ENCODE results near the gene HK2.

Gene HK2

DNA sequence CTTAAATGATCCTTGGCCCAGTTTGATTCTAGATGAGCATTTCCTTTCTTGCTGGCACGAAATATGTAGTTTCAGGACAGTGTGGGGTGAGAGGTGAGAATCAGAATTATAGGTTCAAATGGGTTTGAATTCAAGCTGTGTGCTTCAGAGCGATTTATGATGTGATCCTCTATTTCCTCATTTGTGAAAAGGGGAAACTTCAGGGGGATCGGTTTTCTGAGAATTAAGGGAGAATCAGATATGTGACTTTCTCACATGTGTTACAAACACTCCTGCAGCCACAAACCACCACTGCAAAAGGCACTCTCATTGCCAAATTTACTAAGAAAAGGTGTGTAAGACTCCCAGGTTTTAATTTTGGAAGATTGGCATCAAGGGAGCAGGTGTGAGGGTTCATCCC is 24.4 kb downstream of the HK2 start:
- DNase-seq (ENCODE audit: low spot score in 2 of 2) (no peak), ATAC-seq (ENCODE audit: low read depth) (no peak)
- H3K36me3 Mint-ChIP-seq: peaks cover 6% of the 10 kb centered on the region
- H3K4me1 Mint-ChIP-seq: peaks cover 13% of the 10 kb centered on the region
- H3K4me3 Mint-ChIP-seq: no peak overlapping the region
- H3K9me3 Mint-ChIP-seq: no peaks in the 10 kb centered on the region
- H3K27me3 Mint-ChIP-seq: no peaks in the 10 kb centered on the region
- no peak overlapping the region for H3K27ac Mint-ChIP-seq

DNA sequence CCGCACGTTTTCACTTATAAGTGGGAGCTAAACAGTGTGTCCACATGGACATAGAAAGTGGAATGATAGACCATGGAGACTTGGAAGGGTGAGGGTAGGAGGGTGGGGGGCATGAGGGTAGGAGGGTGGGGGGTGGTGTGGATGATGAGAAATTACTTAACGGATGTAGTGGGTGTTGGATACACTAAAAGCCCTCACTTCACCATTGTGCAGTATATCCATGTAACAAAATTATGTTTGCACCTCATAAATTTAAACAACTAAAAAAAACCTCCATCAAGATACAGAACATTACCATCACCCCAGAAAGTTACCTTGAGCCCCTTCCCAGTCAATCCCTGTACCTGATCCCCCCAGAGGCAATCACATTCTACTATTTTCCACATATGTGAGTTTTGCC is 26.2 kb downstream of the HK2 start:
- Mint-ChIP-seq H3K27ac (no peak overlapping the region), H3K4me3 (no peak overlapping the region), H3K4me1 (peaks cover 22% of the 10 kb centered on the region), H3K9me3 (no peaks in the 10 kb centered on the region), H3K36me3 (peaks cover 6% of the 10 kb centered on the region), H3K27me3 (no peaks in the 10 kb centered on the region)
- ATAC-seq (ENCODE audit: low read depth) (no peak), DNase-seq (ENCODE audit: low spot score in 2 of 2) (no peak)

DNA sequence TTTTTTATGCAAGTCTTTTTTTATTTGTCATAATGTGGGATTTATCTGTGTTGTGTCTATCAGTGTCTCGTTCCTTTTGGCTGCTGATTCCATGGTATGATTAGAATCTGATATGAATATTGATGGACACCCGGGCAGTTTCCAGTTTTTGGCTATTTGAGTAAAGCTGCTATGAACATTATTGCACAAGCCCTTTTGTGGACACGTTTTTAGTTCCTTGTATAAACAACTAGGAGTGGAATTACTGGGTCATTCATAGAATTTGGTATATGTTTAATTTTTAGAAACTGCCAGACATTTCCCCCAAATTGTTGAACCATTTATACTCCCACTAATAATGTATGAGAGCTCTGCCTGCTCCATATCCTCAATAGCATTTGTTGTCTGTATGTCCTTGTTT is 26.6 kb downstream of the HK2 start:
- Mint-ChIP-seq H3K36me3 (peaks cover 4% of the 10 kb centered on the region), H3K27me3 (no peaks in the 10 kb centered on the region), H3K27ac (no peak overlapping the region), H3K4me3 (no peak overlapping the region), H3K9me3 (no peaks in the 10 kb centered on the region), H3K4me1 (peaks cover 22% of the 10 kb centered on the region)
- DNase-seq (ENCODE audit: low spot score in 2 of 2) (no peak), ATAC-seq (ENCODE audit: low read depth) (no peak)

DNA sequence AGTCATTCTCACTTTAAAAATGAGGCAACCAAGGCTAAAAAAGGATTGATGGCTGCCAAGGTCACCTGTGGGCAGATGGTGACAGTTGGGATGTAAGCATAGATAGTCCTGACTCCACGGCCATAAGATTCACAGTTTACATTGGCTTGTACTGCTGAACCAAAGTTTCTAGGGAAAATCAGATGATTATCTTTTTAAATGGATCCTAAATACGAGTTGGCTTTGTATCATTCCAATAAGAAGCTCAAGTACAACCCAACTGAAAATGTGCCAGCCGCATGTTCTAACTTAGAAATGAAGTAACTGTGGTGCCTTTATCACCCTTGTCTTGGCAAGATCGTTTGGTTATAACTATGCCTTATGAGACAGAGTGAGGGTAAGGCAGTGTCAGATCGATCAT is 27.6 kb downstream of the HK2 start:
- DNase-seq (ENCODE audit: low spot score in 2 of 2): no peak
- no peak overlapping the region for H3K27ac Mint-ChIP-seq
- H3K27me3 Mint-ChIP-seq: no peaks in the 10 kb centered on the region
- H3K36me3 Mint-ChIP-seq: peaks cover 4% of the 10 kb centered on the region
- peaks cover 26% of the 10 kb centered on the region for H3K4me1 Mint-ChIP-seq
- H3K4me3 Mint-ChIP-seq: no peak overlapping the region
- no peaks in the 10 kb centered on the region for H3K9me3 Mint-ChIP-seq
- no peak for ATAC-seq (ENCODE audit: low read depth)

DNA sequence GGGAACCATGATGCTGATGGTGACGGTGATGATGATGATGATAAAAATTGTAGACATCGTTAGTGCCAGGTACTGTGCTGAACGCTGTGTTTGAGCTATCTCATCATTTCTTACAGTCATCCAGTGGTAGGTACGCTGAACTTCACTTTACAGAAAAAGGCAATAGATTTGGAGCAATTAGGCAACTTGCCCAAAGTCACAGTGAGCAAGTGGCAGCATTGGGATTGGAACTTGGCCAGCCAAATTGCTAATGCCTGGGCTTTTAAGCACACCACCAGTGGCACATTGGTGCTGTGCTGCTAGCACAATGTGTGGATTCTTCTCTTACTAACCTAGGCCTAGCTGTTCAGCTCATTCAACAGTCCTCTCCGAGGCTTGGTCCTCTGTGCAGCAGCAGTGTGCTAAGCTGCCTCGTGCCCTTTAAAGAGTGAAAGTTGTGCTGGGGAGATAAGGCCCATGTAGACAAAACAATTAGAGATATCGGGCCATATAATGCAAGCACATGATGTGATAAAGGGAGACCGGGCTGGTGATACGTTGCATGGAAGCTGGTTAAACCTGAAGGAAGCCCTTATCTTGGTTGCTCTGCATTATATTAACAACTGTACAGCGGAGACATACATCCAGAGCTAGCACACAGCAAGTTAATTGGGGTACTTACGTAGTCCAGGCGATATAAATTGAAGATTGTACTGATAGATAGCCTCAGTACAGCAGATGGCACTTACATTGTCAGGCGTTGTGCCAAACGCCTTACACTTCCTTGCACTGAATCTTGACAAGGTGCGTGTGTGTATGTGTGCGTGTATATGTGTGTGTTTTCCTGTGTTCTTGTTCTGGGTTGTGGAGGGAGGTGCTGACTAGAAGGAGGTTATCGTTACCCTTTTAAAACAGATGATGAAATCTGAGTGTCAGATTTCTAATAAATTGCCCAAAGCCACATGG is 28.4 kb downstream of the HK2 start:
- H3K27me3 Mint-ChIP-seq: no peaks in the 10 kb centered on the region
- H3K4me1 Mint-ChIP-seq: peaks cover 30% of the 10 kb centered on the region
- ATAC-seq (ENCODE audit: low read depth): no peak
- no peak overlapping the region for H3K4me3 Mint-ChIP-seq
- no peak for DNase-seq (ENCODE audit: low spot score in 2 of 2)
- peaks cover 5% of the 10 kb centered on the region for H3K36me3 Mint-ChIP-seq
- no peaks in the 10 kb centered on the region for H3K9me3 Mint-ChIP-seq
- H3K27ac Mint-ChIP-seq: no peak overlapping the region

DNA sequence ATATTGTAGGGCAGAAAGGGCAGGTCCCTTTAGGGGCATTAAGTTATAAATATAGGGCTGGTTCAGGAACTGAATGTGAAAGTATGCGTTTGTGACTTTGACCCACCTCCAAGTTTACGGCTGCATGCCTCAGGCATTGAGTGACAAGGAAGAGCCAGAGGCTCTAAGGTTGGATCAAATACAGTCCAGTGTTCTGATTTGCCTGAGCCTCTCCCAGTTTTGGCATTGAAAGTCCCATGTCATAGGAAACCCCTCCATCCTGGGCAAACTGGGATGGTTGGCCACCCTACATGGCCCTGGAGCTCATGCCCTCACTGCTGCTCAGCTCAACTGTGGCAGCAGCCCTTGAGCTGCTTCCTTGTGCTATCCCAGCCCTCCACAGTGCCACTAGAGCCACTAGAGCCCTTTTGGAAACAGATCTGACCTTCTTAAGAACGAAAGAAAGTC is 29.9 kb downstream of the HK2 start:
- Mint-ChIP-seq H3K4me3 (no peak overlapping the region), H3K4me1 (peaks cover 30% of the 10 kb centered on the region), H3K36me3 (peaks cover 13% of the 10 kb centered on the region), H3K9me3 (no peaks in the 10 kb centered on the region), H3K27me3 (no peaks in the 10 kb centered on the region), H3K27ac (no peak overlapping the region)
- DNase-seq (ENCODE audit: low spot score in 2 of 2) (no peak), ATAC-seq (ENCODE audit: low read depth) (peak; percentile 59)

DNA sequence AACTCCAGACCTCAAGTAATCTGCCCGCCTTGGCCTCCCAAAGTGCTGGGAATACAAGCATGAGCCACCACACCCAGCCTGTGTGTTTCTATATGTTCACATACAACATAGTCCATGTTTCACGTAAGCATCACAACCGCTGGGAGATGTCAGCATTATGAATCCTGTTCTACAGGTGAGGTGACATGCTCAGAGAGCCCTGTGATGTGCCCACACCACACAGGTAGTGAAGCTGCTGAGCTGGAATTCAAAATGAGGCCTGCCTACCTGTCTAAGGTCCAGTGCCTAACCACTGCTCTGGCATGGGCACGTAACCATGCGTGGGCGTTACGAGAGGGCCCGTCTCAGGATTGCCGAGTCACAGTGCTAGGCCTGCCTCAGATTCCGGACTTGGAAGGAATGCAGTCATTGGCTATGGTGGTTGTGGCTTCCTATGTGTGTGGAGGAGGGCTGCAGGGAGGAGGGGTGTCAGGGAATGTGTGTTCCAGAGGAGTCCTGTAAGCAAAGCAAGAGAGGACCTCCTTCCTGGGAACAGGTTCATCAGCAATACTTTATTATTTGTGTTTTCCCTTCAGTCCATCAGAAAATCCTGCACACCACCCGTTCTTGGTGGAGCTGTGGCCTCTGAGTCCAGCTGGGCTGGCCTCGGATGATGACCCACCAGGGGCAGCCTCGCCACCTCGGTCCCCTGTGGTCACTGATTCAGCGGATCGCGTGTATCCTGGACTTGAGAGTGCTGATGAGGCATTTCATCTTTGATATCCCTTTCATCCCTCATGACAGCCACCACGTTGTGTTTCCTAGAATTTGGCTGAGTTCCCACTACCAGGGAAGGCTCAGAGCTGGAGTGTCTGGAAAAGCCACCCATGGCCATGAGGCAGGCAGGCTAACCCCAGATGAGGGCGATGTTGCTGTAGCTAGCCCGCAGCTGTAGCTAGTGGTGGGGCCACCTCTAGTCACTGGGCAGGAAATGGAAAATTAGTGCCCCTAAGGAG is 31.1 kb downstream of the HK2 start:
- no peaks in the 10 kb centered on the region for H3K27me3 Mint-ChIP-seq
- H3K27ac Mint-ChIP-seq: no peak overlapping the region
- no peak for ATAC-seq (ENCODE audit: low read depth)
- H3K36me3 Mint-ChIP-seq: peaks cover 14% of the 10 kb centered on the region
- H3K4me3 Mint-ChIP-seq: no peak overlapping the region
- DNase-seq (ENCODE audit: low spot score in 2 of 2): no peak
- H3K4me1 Mint-ChIP-seq: peaks cover 30% of the 10 kb centered on the region
- no peaks in the 10 kb centered on the region for H3K9me3 Mint-ChIP-seq

DNA sequence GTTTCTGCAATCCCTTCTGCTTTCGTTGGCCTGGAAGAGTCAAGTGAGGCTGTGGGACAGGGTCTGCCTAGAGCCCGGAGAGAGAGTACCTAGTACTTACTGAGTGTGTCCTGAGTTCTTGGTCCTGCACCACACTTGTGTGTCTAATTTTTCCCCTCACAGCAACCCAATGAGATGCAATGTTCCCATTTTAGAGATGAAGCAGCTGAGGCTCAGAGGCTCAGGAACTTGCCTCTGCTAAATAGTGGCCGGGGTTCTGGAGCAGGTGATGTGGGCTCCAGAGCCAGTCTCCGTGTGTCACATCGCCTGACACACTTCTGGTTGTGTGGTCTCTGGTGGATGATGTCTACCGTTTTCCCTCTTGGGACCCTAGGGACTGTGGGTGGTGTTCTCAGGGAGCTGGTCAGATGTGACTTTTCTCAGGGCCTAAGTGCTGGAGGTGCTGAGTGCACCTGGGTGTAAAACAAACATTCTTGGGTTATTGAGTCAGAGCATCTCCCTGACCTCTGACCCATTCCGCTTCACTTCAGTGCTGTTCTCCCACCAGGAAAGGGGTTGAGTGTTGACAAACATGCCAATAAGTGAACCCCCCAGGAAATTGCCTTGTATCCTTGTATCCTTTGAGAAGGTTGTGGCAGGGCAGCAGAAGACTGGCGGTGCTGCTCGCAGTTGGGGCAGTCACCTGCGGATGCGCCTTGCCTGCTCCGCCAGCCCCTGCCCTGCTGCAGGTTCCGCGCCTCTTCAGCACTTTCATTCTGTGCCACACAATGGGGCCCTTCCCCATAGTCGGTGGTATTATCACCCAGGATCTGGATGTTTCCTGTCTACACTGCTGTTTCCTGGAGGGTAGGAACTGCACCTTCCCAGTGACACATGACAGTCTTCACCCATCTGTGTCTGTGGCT is 32.1 kb downstream of the HK2 start:
- DNase-seq (ENCODE audit: low spot score in 2 of 2) (no peak), ATAC-seq (ENCODE audit: low read depth) (no peak)
- H3K36me3 Mint-ChIP-seq: peaks cover 14% of the 10 kb centered on the region
- H3K4me3 Mint-ChIP-seq: no peak overlapping the region
- no peak overlapping the region for H3K27ac Mint-ChIP-seq
- H3K27me3 Mint-ChIP-seq: no peaks in the 10 kb centered on the region
- H3K4me1 Mint-ChIP-seq: peaks cover 30% of the 10 kb centered on the region
- no peaks in the 10 kb centered on the region for H3K9me3 Mint-ChIP-seq

DNA sequence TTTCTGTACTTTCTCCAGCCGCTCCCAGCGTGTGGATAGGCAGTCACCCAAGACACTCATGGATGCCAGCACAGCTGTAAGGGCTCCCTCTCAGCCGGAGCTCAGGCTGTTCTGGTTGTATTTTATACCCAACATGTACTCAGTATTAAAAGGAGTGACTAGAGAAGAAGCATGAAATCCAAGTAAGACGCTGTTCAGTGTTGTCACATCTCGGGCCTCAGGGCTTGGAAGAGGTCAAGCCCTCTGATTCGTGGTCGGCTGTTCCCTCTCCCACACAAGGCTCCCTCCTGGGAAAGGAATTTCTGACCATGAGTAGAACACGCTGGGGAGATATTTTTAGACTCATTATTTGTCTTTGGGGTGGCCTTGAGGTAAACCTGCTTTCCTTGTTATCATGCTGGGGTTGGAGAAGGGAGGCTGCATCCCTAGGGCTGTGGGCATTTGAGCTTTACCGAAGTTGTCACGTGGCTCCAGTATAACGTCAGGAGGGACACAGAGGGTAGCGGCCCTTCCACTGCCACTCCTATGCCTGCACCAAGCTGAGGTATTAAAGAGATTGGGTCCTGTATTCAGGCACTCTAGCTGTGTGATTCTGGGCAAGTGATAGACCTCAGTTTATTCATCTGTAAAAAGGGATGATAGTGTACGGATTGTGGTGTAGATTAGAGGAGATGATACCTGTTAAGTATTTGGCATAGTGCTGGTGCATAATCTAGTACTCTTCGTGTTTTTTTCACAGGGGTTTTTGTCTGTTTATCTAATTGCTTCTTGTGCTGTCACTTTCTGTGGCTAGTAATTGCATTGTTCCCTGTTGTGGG is 34.1 kb downstream of the HK2 start:
- ATAC-seq (ENCODE audit: low read depth): no peak
- DNase-seq (ENCODE audit: low spot score in 2 of 2): no peak
- H3K4me1 Mint-ChIP-seq: peaks cover 22% of the 10 kb centered on the region
- H3K9me3 Mint-ChIP-seq: no peaks in the 10 kb centered on the region
- H3K36me3 Mint-ChIP-seq: peaks cover 12% of the 10 kb centered on the region
- H3K4me3 Mint-ChIP-seq: no peak overlapping the region
- no peak overlapping the region for H3K27ac Mint-ChIP-seq
- H3K27me3 Mint-ChIP-seq: no peaks in the 10 kb centered on the region

DNA sequence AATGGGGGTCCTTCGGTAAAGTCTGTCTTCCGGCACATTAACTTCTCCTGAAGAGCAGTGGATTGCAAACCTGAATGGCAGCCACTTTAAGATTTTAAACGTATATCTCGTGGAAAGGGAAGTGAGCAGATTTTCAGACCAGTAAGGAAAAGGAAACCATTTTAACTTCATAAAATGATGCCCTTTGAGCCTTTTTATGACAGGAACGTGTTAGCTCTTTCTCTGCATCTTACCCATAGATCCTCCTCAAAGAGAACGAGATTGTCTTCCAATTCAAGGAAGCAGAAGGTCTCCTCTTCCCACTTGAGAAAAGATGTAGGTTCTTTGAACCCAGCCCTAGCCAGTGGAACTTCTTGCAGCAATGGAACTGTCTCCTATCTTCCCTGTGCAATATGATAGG is 35.6 kb downstream of the HK2 start:
- Mint-ChIP-seq H3K27me3 (no peaks in the 10 kb centered on the region), H3K9me3 (no peaks in the 10 kb centered on the region), H3K4me3 (no peak overlapping the region), H3K27ac (no peak overlapping the region), H3K36me3 (peaks cover 16% of the 10 kb centered on the region), H3K4me1 (peaks cover 8% of the 10 kb centered on the region)
- ATAC-seq (ENCODE audit: low read depth) (no peak), DNase-seq (ENCODE audit: low spot score in 2 of 2) (no peak)

DNA sequence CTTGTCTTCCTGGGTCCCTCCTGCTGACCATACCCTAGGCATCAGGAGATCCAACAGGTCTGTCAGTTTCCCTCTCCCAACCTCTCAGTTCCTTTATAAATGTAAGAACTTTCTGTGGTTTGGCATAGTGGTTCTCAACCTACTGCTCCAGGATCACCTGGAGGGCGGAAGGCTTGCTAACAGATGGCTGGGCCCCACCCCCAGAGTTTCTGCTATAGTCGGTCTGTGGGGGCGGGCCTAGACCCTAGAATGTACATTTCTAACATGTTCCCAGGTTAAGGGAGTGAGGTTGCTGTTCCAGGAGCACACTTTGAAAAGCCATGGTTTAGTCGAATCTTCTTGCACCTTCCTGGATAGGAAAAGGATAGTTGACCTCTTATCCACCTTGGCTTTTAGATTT is 37.0 kb downstream of the HK2 start:
- peaks cover 8% of the 10 kb centered on the region for H3K4me1 Mint-ChIP-seq
- peaks cover 16% of the 10 kb centered on the region for H3K36me3 Mint-ChIP-seq
- ATAC-seq (ENCODE audit: low read depth) (no peak), DNase-seq (ENCODE audit: low spot score in 2 of 2) (no peak)
- no peaks in the 10 kb centered on the region for H3K9me3 Mint-ChIP-seq
- H3K27me3 Mint-ChIP-seq: no peaks in the 10 kb centered on the region
- H3K27ac Mint-ChIP-seq: no peak overlapping the region
- no peak overlapping the region for H3K4me3 Mint-ChIP-seq

DNA sequence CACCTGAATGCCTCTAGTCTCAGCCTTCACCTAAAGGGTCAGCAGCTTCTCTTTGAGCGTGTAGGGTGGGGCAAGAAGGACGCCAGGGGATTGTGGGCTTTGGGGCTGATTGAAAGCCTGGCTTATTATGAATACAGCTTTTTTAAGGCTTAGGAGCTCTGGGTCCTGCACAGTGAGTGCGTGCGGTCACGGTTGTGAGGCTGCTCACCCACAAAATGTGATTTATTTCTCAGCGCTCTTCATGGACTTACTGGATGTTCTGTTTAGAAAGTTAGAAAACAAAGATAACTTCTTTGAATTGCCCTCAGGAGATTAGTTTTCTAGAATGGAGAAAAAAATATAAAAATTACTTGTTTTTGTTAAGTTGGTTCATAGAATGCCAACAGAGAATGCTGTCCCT is 37.5 kb downstream of the HK2 start:
- ATAC-seq (ENCODE audit: low read depth): no peak
- no peak overlapping the region for H3K27ac Mint-ChIP-seq
- no peak for DNase-seq (ENCODE audit: low spot score in 2 of 2)
- H3K36me3 Mint-ChIP-seq: peaks cover 15% of the 10 kb centered on the region
- no peaks in the 10 kb centered on the region for H3K9me3 Mint-ChIP-seq
- peaks cover 5% of the 10 kb centered on the region for H3K4me1 Mint-ChIP-seq
- H3K27me3 Mint-ChIP-seq: no peaks in the 10 kb centered on the region
- no peak overlapping the region for H3K4me3 Mint-ChIP-seq

DNA sequence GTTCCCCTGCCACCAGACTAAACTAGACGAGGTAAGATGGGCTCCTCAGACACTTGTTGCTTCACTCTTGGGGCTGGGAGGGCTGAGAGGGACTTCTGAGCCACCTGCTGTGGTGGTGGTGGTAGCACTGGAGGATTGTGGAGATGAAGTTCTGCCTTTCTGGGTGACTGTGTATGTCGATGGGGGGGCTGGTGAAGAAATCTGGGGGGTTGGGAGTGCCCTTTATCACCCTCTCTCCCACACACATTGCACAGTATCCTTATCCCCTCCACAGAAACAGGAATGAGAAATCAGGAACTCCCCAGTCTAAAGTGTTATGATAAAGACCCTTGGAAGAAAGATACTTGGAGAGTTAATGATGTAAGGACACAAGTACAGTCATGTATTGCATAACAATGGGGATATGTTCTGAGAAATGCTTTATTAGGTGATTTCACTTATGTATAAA is 38.5 kb downstream of the HK2 start:
- no peaks in the 10 kb centered on the region for H3K4me1 Mint-ChIP-seq
- no peaks in the 10 kb centered on the region for H3K9me3 Mint-ChIP-seq
- H3K4me3 Mint-ChIP-seq: no peak overlapping the region
- no peak for DNase-seq (ENCODE audit: low spot score in 2 of 2)
- ATAC-seq (ENCODE audit: low read depth): no peak
- no peaks in the 10 kb centered on the region for H3K27me3 Mint-ChIP-seq
- H3K27ac Mint-ChIP-seq: no peak overlapping the region
- peaks cover 13% of the 10 kb centered on the region for H3K36me3 Mint-ChIP-seq

Measured in memory B cell (primary cell).